K562 (cell line): ENCODE results near the gene GOLGA8S. TPM values are rescaled to one million over a fixed set of nuclear protein-coding genes. Genes with fewer than 3 reads are reported as not detected.

Experiments
- polyA plus RNA-seq, 8 experiments: library from polyadenylated mRNA; depleted of rRNA in 4 of 8; stranded (reverse) in 5 of 8; unstranded in 3 of 8; fragments of >200 nt; fragmentation: Nextera tagmentation in 2 of 8; fragmentation: Illumina TruSeq in 1 of 8; extraction: Ambion mirVana in 2 of 8; extraction: Trizol in 1 of 8; gene quantifications; 2 replicates each; pipeline versions ENCODE4 v1.2.1 to v1.2.3, GENCODE V29; 2011 to 2014; ENCODE audit warnings: inconsistent platforms in 1 of 8, missing spikeins in 1 of 8
- small RNA-seq: library from RNA; depleted of rRNA; stranded (forward); fragments of <200 nt; gene quantifications from one replicate; pipeline ENCODE3, GENCODE V24; 2014
- total RNA-seq, 7 experiments: library from RNA; depleted of rRNA in 6 of 7; stranded (reverse); fragments of >200 nt in 6 of 7; fragmentation: Illumina TruSeq in 2 of 7; extraction: Trizol in 2 of 7; gene quantifications; 2 replicates each; pipeline versions ENCODE4 v1.2.1 to v1.2.3, GENCODE V29; 2011 to 2021; ENCODE audit warnings: low replicate concordance in 1 of 7

GOLGA8S gene
- total and polyA plus RNA-seq, 9 of the 15 experiments (the other 6 are each of a cell fraction or from before 2014, with no cell fraction given): 0.01 TPM; not detected in 7

Small RNA genes lying within 50 kb of the gene (small RNA-seq; reads per million reads assigned to genes)
- not detected for gene RN7SL536P

Other genes starting within 250 kb of the GOLGA8S start
- gene GOLGA6L1, start 217.9 kb upstream of the GOLGA8S start, total RNA-seq (2014; rRNA removed): not detected in 2 replicates
- gene GOLGA6L1, start 217.9 kb upstream of the GOLGA8S start, total RNA-seq (2014; rRNA removed; fragmentation: Illumina TruSeq; extraction: Trizol): not detected in 2 replicates
- gene GOLGA6L1, start 217.9 kb upstream of the GOLGA8S start, total RNA-seq (2015; rRNA removed; fragmentation: Illumina TruSeq; extraction: Trizol): not detected in 2 replicates
- gene GOLGA6L1, start 217.9 kb upstream of the GOLGA8S start, total RNA-seq (2021): not detected in 2 replicates
- gene GOLGA6L1, start 217.9 kb upstream of the GOLGA8S start, polyA plus RNA-seq (2011; rRNA removed): not detected in 2 replicates
- gene GOLGA6L1, start 217.9 kb upstream of the GOLGA8S start, polyA plus RNA-seq (2014; fragmentation: Illumina TruSeq; extraction: Trizol): not detected in 2 replicates
- gene GOLGA6L1, start 217.9 kb upstream of the GOLGA8S start, polyA plus RNA-seq (2014; fragmentation: Nextera tagmentation; extraction: Ambion mirVana): not detected
- not detected in 2 replicates for gene GOLGA6L1, start 217.9 kb upstream of the GOLGA8S start, polyA plus RNA-seq (2014; rRNA removed)
- not detected in 2 replicates for gene GOLGA6L26, start 20.6 kb upstream of the GOLGA8S start, total RNA-seq (2014; rRNA removed)
- gene GOLGA6L26, start 20.6 kb upstream of the GOLGA8S start, total RNA-seq (2014; rRNA removed; fragmentation: Illumina TruSeq; extraction: Trizol): not detected in 2 replicates
- not detected in 2 replicates for gene GOLGA6L26, start 20.6 kb upstream of the GOLGA8S start, total RNA-seq (2015; rRNA removed; fragmentation: Illumina TruSeq; extraction: Trizol)
- not detected in 2 replicates for gene GOLGA6L26, start 20.6 kb upstream of the GOLGA8S start, total RNA-seq (2021)
- not detected in 2 replicates for gene GOLGA6L26, start 20.6 kb upstream of the GOLGA8S start, polyA plus RNA-seq (2011; rRNA removed)
- not detected in 2 replicates for gene GOLGA6L26, start 20.6 kb upstream of the GOLGA8S start, polyA plus RNA-seq (2014; fragmentation: Illumina TruSeq; extraction: Trizol)
- gene GOLGA6L26, start 20.6 kb upstream of the GOLGA8S start, polyA plus RNA-seq (2014; fragmentation: Nextera tagmentation; extraction: Ambion mirVana): not detected
- not detected in 2 replicates for gene GOLGA6L26, start 20.6 kb upstream of the GOLGA8S start, polyA plus RNA-seq (2014; rRNA removed)
- gene GOLGA6L2, start 92.5 kb downstream of the GOLGA8S start, total RNA-seq (2014; rRNA removed): not detected in 2 replicates
- gene GOLGA6L2, start 92.5 kb downstream of the GOLGA8S start, total RNA-seq (2014; rRNA removed; fragmentation: Illumina TruSeq; extraction: Trizol): not detected in 2 replicates
- gene GOLGA6L2, start 92.5 kb downstream of the GOLGA8S start, total RNA-seq (2015; rRNA removed; fragmentation: Illumina TruSeq; extraction: Trizol): not detected in 2 replicates
- gene GOLGA6L2, start 92.5 kb downstream of the GOLGA8S start, total RNA-seq (2021): not detected in 2 replicates
- gene GOLGA6L2, start 92.5 kb downstream of the GOLGA8S start, polyA plus RNA-seq (2011; rRNA removed): not detected in 2 replicates
- gene GOLGA6L2, start 92.5 kb downstream of the GOLGA8S start, polyA plus RNA-seq (2014; fragmentation: Illumina TruSeq; extraction: Trizol): not detected in 2 replicates
- not detected for gene GOLGA6L2, start 92.5 kb downstream of the GOLGA8S start, polyA plus RNA-seq (2014; fragmentation: Nextera tagmentation; extraction: Ambion mirVana)
- not detected in 2 replicates for gene GOLGA6L2, start 92.5 kb downstream of the GOLGA8S start, polyA plus RNA-seq (2014; rRNA removed)
- 33.4 and 37.8 TPM in 2 replicates for gene MKRN3, start 210.9 kb downstream of the GOLGA8S start, total RNA-seq (2014; rRNA removed)
- 21.4 and 25.1 TPM in 2 replicates for gene MKRN3, start 210.9 kb downstream of the GOLGA8S start, total RNA-seq (2014; rRNA removed; fragmentation: Illumina TruSeq; extraction: Trizol)
- 29.9 and 31.1 TPM in 2 replicates for gene MKRN3, start 210.9 kb downstream of the GOLGA8S start, total RNA-seq (2015; rRNA removed; fragmentation: Illumina TruSeq; extraction: Trizol)
- gene MKRN3, start 210.9 kb downstream of the GOLGA8S start, total RNA-seq (2021): 26.0 and 26.2 TPM in 2 replicates
- gene MKRN3, start 210.9 kb downstream of the GOLGA8S start, polyA plus RNA-seq (2011; rRNA removed): 22.4 and 22.5 TPM in 2 replicates
- gene MKRN3, start 210.9 kb downstream of the GOLGA8S start, polyA plus RNA-seq (2014; fragmentation: Illumina TruSeq; extraction: Trizol): 15.8 and 19.1 TPM in 2 replicates
- 1 to 10 TPM; 6.5 to 7.8 TPM for gene MKRN3, start 210.9 kb downstream of the GOLGA8S start, polyA plus RNA-seq (2014; fragmentation: Nextera tagmentation; extraction: Ambion mirVana)
- 23.6 and 25.2 TPM in 2 replicates for gene MKRN3, start 210.9 kb downstream of the GOLGA8S start, polyA plus RNA-seq (2014; rRNA removed)